Testis (tissue), 3 donors: ENCODE results near the gene NDST4. TPM values are rescaled to one million over a fixed set of nuclear protein-coding genes. Genes with fewer than 3 reads are reported as not detected.

Source experiments
- DNase-seq: peaks from one replicate; pipeline ENCODE4 v3.0.0-alpha.2; 2019
- H3K27ac ChIP-seq, 2 donors: fragments of 200-600 bp; sonication (generic); one replicate each; pipeline ENCODE4 v1.5.1; 2019
- H3K27me3 ChIP-seq: fragments of 200-600 bp; sonication (generic); one replicate; pipeline ENCODE4 v1.5.1; 2019
- H3K36me3 ChIP-seq: fragments of 200-600 bp; sonication (generic); one replicate; pipeline ENCODE4 v1.5.1; 2017; ENCODE audit warnings: low read depth; ENCODE audit errors: missing control alignments
- H3K4me1 ChIP-seq: fragments of 200-600 bp; sonication (generic); one replicate; pipeline ENCODE4 v1.5.1; 2019
- H3K4me3 ChIP-seq, 2 donors: fragments of 200-600 bp; sonication (generic); one replicate each; pipeline ENCODE4 v1.5.1; 2017 to 2019
- H3K9me3 ChIP-seq: fragments of 200-600 bp; sonication (generic); one replicate; pipeline ENCODE4 v1.5.1; 2017
- POLR2A ChIP-seq: fragments of 450-650 bp; IDR thresholded peaks from one replicate; pipeline ENCODE4 v1.6.1; 2017; ENCODE audit warnings: antibody characterized with exemption, mild to moderate bottlenecking, moderate library complexity
- WGBS, 2 donors: methylation state at CpG; one replicate each; pipeline ENCODE4 v1.1.5; 2018; 5-methylcytosine and 5-hydroxymethylcytosine counted together
- intact Hi-C: fragments of 100-400 bp; cut with DNase I; formaldehyde crosslinking; loops from one replicate; pipeline ENCODE4 v1.15.1; 2023; ENCODE audit warnings: low total_unique reads
- polyA plus RNA-seq: library from polyadenylated mRNA; stranded (reverse); fragments of 350-450 nt; fragmentation: Illumina TruSeq; extraction: RNeasy Lipid Tissue Mini Kit (QIAGEN cat#74804); gene quantifications from one replicate; pipeline ENCODE4 v1.2.3, GENCODE V29; 2014; ENCODE audit warnings: low read depth, low replicate concordance; ENCODE audit not compliant: insufficient read depth
- total RNA-seq, 2 donors: library from RNA; depleted of rRNA; stranded (reverse); fragments of >200 nt; gene quantifications; one replicate each; pipeline ENCODE4 v1.2.3, GENCODE V29; 2016
- TF ChIP-seq, protein P1 (sequence below), 3 experiments: fragments of 450-650 bp in 2 of 3; fragments of 200-600 bp in 1 of 3; sonication (generic) in 1 of 3; IDR thresholded peaks; one replicate each; pipeline ENCODE4 v1.5.1; 2016 to 2019; ENCODE audit warnings: antibody characterized with exemption in 3 of 3, mild to moderate bottlenecking in 2 of 3, moderate library complexity in 1 of 3

NDST4 gene
- total and polyA plus RNA-seq, 3 donors from 2014 or later = 0.41 to 0.99 (median 0.55) TPM

DNA sequence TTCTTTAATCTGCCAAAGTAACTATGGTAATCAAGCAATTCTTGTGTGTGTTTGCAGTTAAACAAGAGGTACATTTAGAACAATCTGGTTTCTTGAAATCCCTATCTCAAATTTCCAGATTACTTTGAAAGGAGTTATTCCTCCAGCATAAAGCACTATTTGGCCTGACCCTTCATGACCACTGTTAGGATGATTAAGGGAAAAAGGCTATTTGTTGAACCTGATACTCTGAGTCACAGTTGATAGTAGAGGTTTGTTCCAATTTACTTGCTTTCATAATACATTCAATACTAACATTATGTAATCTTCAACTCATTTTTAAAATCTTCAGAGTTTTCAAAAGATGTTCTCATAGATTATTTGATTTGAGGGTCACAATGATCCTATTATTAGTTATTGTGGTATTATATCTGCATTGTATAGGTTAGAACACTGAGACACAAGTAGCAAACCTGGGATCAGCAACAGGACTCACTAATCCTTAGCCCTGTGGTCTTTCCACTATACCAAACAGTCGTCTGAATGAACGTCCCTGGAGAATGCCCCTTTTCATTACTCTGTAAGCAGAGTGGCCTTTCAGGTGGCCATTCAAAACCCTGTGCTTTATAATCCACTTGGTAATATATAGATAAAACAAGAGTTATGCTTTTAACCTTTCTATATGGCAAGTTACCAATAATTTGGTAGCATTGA, 8.1 kb upstream of the NDST4 start:
- H3K9me3 ChIP-seq = no peaks in the 10 kb centered on the region
- 59 to 67% methylated on average over 2 of the region's 2 CpGs for WGBS, 2 donors
- no peaks in the 10 kb centered on the region for H3K4me1 ChIP-seq
- no peak for DNase-seq
- intact Hi-C loops = no loop called here
- H3K27ac ChIP-seq = no peak overlapping the region
- H3K36me3 ChIP-seq = no peaks in the 10 kb centered on the region
- no peaks in the 10 kb centered on the region for H3K27me3 ChIP-seq
- TF ChIP-seq, protein P1, sequence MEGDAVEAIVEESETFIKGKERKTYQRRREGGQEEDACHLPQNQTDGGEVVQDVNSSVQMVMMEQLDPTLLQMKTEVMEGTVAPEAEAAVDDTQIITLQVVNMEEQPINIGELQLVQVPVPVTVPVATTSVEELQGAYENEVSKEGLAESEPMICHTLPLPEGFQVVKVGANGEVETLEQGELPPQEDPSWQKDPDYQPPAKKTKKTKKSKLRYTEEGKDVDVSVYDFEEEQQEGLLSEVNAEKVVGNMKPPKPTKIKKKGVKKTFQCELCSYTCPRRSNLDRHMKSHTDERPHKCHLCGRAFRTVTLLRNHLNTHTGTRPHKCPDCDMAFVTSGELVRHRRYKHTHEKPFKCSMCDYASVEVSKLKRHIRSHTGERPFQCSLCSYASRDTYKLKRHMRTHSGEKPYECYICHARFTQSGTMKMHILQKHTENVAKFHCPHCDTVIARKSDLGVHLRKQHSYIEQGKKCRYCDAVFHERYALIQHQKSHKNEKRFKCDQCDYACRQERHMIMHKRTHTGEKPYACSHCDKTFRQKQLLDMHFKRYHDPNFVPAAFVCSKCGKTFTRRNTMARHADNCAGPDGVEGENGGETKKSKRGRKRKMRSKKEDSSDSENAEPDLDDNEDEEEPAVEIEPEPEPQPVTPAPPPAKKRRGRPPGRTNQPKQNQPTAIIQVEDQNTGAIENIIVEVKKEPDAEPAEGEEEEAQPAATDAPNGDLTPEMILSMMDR (IDR thresholded peaks at IDR 0.05) = no peak
- no peak for TF ChIP-seq POLR2A
- H3K4me3 ChIP-seq = no peak overlapping the region

DNA sequence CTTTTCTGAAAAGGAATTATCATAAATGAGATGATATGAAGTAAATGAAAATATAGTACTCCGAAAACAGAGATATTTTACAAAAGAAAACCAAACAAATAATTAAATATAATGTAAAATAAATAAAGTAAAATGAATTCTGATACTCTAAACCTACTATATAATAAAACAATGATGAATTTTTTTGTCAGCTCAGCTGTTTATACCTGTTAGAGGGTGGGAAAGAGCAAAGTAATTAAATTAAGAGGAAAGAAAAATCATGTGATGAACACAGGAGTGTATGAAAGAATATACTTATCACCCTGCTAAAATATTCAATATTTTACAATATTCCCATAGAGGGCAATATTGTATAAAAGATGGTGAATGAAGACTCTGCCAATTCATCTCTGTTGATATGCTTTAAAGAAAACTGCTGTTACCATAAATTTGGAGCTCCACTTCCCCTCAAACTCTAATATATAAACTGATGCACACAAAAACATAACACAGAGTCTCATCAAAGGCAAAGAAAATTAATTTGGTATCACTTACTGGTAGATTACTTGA, 6.5 kb upstream of the NDST4 start:
- H3K4me1 ChIP-seq = no peaks in the 10 kb centered on the region
- H3K27ac ChIP-seq = no peak overlapping the region
- DNase-seq = no peak
- WGBS, 2 donors = 88 to 91% methylated on average over 1 of the region's 1 CpG
- no peaks in the 10 kb centered on the region for H3K27me3 ChIP-seq
- no peak for TF ChIP-seq POLR2A
- TF ChIP-seq, protein P1 (IDR thresholded peaks at IDR 0.05) = no peak
- H3K36me3 ChIP-seq = no peaks in the 10 kb centered on the region
- intact Hi-C loops = no loop called here
- H3K4me3 ChIP-seq = no peak overlapping the region
- no peaks in the 10 kb centered on the region for H3K9me3 ChIP-seq

DNA sequence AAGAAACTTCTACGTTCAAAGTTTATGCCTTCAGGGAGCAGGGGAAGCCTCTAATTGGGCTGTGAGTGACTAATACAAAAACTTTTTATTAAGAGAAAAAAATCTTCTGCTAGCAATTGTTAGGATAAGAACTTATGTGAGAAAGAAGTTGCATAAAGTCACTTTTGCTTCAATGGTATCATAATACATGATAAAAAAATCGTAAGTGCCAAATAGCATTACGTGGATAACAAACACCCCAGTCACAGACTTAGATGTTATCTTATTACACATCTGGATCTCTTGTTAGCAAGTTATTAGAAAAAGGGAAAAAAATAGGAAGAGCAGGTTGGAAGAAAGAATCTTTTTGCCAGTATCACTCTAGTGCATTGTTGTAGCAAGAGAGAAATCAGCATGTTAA, 4.2 kb upstream of the NDST4 start:
- Histone ChIP-seq H3K36me3 (no peaks in the 10 kb centered on the region), H3K4me3 (no peak overlapping the region), H3K9me3 (no peaks in the 10 kb centered on the region), H3K4me1 (no peaks in the 10 kb centered on the region), H3K27ac (no peak overlapping the region), H3K27me3 (no peaks in the 10 kb centered on the region)
- no peak for DNase-seq
- WGBS, 2 donors = 47 to 48% methylated on average over 3 of the region's 3 CpGs
- TF ChIP-seq, protein P1 (IDR thresholded peaks at IDR 0.05) = no peak
- TF ChIP-seq POLR2A = no peak
- intact Hi-C loops = no loop called here

DNA sequence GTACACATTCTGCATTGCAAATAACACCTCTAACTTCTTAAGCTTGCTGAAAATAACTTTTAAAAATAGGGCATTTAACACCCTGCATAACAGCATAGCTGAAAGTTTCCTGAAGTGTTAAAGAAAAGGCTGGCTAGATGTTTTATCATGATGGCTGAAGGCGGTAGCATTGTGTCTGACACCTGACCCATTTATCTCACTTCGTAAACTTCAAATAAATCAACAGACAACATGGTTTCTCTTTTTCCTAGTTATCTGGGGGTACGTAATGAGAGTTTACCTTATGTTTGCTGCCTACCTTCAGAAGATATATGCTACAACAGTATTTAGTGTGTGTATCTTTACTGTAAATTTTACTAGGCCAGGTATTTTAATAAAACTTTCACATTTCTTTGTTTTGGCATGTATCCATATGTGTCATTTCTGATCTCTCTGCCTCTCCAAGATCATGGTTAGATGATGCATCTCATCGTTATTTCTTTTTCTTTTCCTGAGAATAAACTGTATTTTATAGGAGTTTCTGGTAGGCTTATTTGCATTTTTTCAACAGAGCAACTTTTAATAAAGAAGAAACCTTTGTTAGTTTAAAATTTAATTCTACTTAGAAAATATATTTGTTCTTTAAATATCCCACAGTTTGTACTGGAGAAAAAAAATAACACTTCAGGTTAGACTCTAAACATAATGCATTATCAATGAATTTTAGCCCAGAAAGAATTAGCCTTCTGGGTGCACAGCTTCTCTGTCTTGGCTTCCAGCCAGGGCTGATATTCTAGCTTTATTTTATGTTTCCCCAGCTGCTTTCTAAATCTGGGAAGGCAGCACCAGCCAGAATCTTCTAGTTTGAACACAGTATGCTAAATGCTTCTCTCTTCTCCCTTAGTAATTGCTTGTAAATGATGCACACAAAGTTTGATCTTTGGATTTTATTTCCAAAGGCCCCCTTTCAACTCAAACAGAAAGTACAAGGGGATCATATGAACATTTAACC, 2.9 kb downstream of the NDST4 start:
- intact Hi-C loops = no loop called here
- Histone ChIP-seq H3K36me3 (no peaks in the 10 kb centered on the region), H3K27me3 (no peaks in the 10 kb centered on the region), H3K9me3 (no peaks in the 10 kb centered on the region), H3K27ac (no peak overlapping the region), H3K4me3 (no peak overlapping the region), H3K4me1 (no peaks in the 10 kb centered on the region)
- 64 to 70% methylated on average over 4 of the region's 4 CpGs for WGBS, 2 donors
- no peak for DNase-seq
- TF ChIP-seq, protein P1 (IDR thresholded peaks at IDR 0.05) = no peak
- no peak for TF ChIP-seq POLR2A
